ENCODE measurements around the gene MORC2. TPM values are rescaled to one million over a fixed set of nuclear protein-coding genes. Genes with fewer than 3 reads are reported as not detected.

The MORC2 gene
- 10 to 100 TPM; 49.6 to 51.3 TPM for total RNA-seq

GRCh38 chr22:30968015-30968923 is at the start of gene MORC2:
MORC2 (minus strand) TSS chr22:30968774; CDS start chr22:30967889, 885 bp downstream.

GRCh38 chr22:30968924-30969531 is 454 bp upstream of the MORC2 start, which contains the start of gene TUG1:
TUG1 (plus strand) TSS chr22:30969265.

Other genes starting within 250 kb of the MORC2 start
- 10 to 100 TPM; 82.5 to 87.1 TPM for gene TUG1, start 491 bp upstream of the MORC2 start, total RNA-seq
- gene SMTN, start 112.5 kb upstream of the MORC2 start, total RNA-seq = 10 to 100 TPM; 33.3 to 33.9 TPM
- gene SELENOM, start 138.8 kb upstream of the MORC2 start, total RNA-seq = 1 to 10 TPM; 1.7 to 2.1 TPM
- gene INPP5J, start 154.2 kb upstream of the MORC2 start, total RNA-seq = not detected
- gene PLA2G3, start 171.7 kb upstream of the MORC2 start, total RNA-seq = not detected
- 10 to 100 TPM; 22.3 to 23.2 TPM for gene RNF185, start 191.4 kb upstream of the MORC2 start, total RNA-seq
- gene LIMK2, start 243.5 kb upstream of the MORC2 start, total RNA-seq = 10 to 100 TPM; 42.3 to 44.7 TPM